Measurements from ENCODE around the gene MXRA8. TPM values are rescaled to one million over a fixed set of nuclear protein-coding genes. Genes with fewer than 3 reads are reported as not detected.
"Not testable (repeated sequence)": the region's sequence is repeated elsewhere in the genome, so short reads cannot be mapped to it uniquely, and the experiment has no call there.

The MXRA8 gene
- total RNA-seq, 2 donors from 2014 or later: 23.3 to 48.5 TPM

- no peaks in the 10 kb centered on the region for H3K9me3 ChIP-seq
- WGBS, 2 donors: 72% methylated on average over 16 of the region's 16 CpGs; no CpG with 5 or more reads in 1 of the 2 donors
- H3K4me3 ChIP-seq: no peak overlapping the region
- DNase-seq (no peak), ATAC-seq (no peak)
- no peak overlapping the region for H3K27ac ChIP-seq
- no peaks in the 10 kb centered on the region for H3K27me3 ChIP-seq
- peaks cover 30% of the 10 kb centered on the region for H3K4me1 ChIP-seq
- intact Hi-C loops (cut with DNase I): no loop called here
- TF ChIP-seq CTCF (IDR thresholded peaks at IDR 0.05) (no peak), POLR2A (IDR thresholded peaks at IDR 0.05) (no peak)
- H3K36me3 ChIP-seq (replicated peaks in 1 of 2; ENCODE audit: insufficient read depth in 1 of 2, low read depth in 2 of 2): no peaks in the 10 kb centered on the region
These were observed 12.5 kb upstream of the MXRA8 start for GRCh38 chr1:1370771-1371300.

GRCh38 chr1:1370094-1370493, 11.7 kb upstream of the MXRA8 start:
- H3K4me3 ChIP-seq; DNase-seq; H3K27me3 ChIP-seq; H3K27ac ChIP-seq; intact Hi-C loops (cut with DNase I); H3K36me3 ChIP-seq (replicated peaks in 1 of 2; ENCODE audit: insufficient read depth in 1 of 2, low read depth in 2 of 2); ATAC-seq; H3K9me3 ChIP-seq: not testable (repeated sequence)
- 88 to 89% methylated on average over 14 of the region's 14 CpGs for WGBS, 2 donors
- peaks cover 29% of the 10 kb centered on the region for H3K4me1 ChIP-seq

- TF ChIP-seq CTCF (IDR thresholded peaks at IDR 0.05) (no peak), POLR2A (IDR thresholded peaks at IDR 0.05) (no peak)
- 92% methylated on average over 5 of the region's 5 CpGs for WGBS, 2 donors
- Histone ChIP-seq H3K9me3 (no peaks in the 10 kb centered on the region), H3K4me3 (no peak overlapping the region), H3K4me1 (peaks cover 9% of the 10 kb centered on the region), H3K27ac (no peak overlapping the region), H3K36me3 (replicated peaks in 1 of 2; ENCODE audit: insufficient read depth in 1 of 2, low read depth in 2 of 2) (no peaks in the 10 kb centered on the region), H3K27me3 (no peaks in the 10 kb centered on the region)
- DNase-seq (no peak), ATAC-seq (no peak)
- intact Hi-C loops (cut with DNase I): no loop called here
These were observed 9.0 kb upstream of the MXRA8 start for GRCh38 chr1:1367315-1367714.

GRCh38 chr1:1366699-1367066, 8.3 kb upstream of the MXRA8 start:
- WGBS, 2 donors: 93 to 96% methylated on average over 3 of the region's 3 CpGs
- peaks cover 3% of the 10 kb centered on the region for H3K4me1 ChIP-seq

GRCh38 chr1:1365875-1366698, 7.7 kb upstream of the MXRA8 start:
- no peaks in the 10 kb centered on the region for H3K4me1 ChIP-seq
- 69 to 70% methylated on average over 10 of the region's 10 CpGs for WGBS, 2 donors
- H3K36me3 ChIP-seq (replicated peaks in 1 of 2; ENCODE audit: insufficient read depth in 1 of 2, low read depth in 2 of 2): no peaks in the 10 kb centered on the region
- TF ChIP-seq POLR2A (IDR thresholded peaks at IDR 0.05) (no peak), CTCF (IDR thresholded peaks at IDR 0.05) (no peak)
- no peaks in the 10 kb centered on the region for H3K9me3 ChIP-seq
- intact Hi-C loops (cut with DNase I): no loop called here
- H3K27ac ChIP-seq: no peak overlapping the region
- DNase-seq (no peak), ATAC-seq (no peak)
- no peak overlapping the region for H3K4me3 ChIP-seq
- no peaks in the 10 kb centered on the region for H3K27me3 ChIP-seq

More at GRCh38 chr1:1366699-1367066, 8.3 kb upstream of the MXRA8 start:
- Histone ChIP-seq H3K36me3 (replicated peaks in 1 of 2; ENCODE audit: insufficient read depth in 1 of 2, low read depth in 2 of 2) (no peaks in the 10 kb centered on the region), H3K27ac (no peak overlapping the region), H3K27me3 (no peaks in the 10 kb centered on the region), H3K9me3 (no peaks in the 10 kb centered on the region), H3K4me3 (no peak overlapping the region)
- no peak for DNase-seq
- intact Hi-C loops (cut with DNase I): no loop called here
- no peak for TF ChIP-seq POLR2A (IDR thresholded peaks at IDR 0.05)
- TF ChIP-seq CTCF (IDR thresholded peaks at IDR 0.05): no peak
- ATAC-seq: no peak
